H1 (cell line): Measurements from ENCODE around the gene GCK. TPM values are rescaled to one million over a fixed set of nuclear protein-coding genes. Genes with fewer than 3 reads are reported as not detected.

ENCODE experiments used
- GTF2F1 ChIP-seq: IDR thresholded peaks from 2 replicates; pipeline ENCODE4 v1.6.1; 2012; ENCODE audit warnings: low read depth, low read length, improper control_type of control experiment, borderline replicate concordance
- KDM4A ChIP-seq: IDR thresholded peaks from one replicate; pipeline ENCODE4 v1.7.1; 2012; ENCODE audit warnings: low read depth, mild to moderate bottlenecking, moderate library complexity, low read length, inconsistent platforms; ENCODE audit not compliant: severe bottlenecking
- NRF1 ChIP-seq: IDR thresholded peaks from 2 replicates; pipeline ENCODE4 v1.6.1; 2011; ENCODE audit warnings: mild to moderate bottlenecking, low read depth, low read length, improper control_type of control experiment
- RNF2 ChIP-seq: fragments of 200-900, 300-1000 bp; sonication (generic); IDR thresholded peaks from 2 replicates; pipeline ENCODE4 v1.7.1; 2016; ENCODE audit warnings: borderline replicate concordance, low read depth, mild to moderate bottlenecking, antibody characterized with exemption, low read length; ENCODE audit not compliant: poor library complexity, severe bottlenecking; ENCODE audit errors: missing control alignments
- SIX5 ChIP-seq: IDR thresholded peaks from 2 replicates; pipeline ENCODE4 v1.6.1; 2011; ENCODE audit warnings: mild to moderate bottlenecking, low read depth, low read length
- TAF7 ChIP-seq: optimal IDR thresholded peaks from 2 replicates; pipeline ENCODE3; 2011; ENCODE audit warnings: low read depth, mild to moderate bottlenecking, inconsistent platforms, low read length, moderate library complexity, borderline replicate concordance
- polyA plus RNA-seq, 7 experiments: library from polyadenylated mRNA; depleted of rRNA in 3 of 7; stranded (reverse) in 5 of 7; unstranded in 2 of 7; fragments of >200 nt in 5 of 7; fragments of 200-250 nt in 2 of 7; gene quantifications; 1 replicate in 5 of 7; 2 replicates in 1 of 7; 4 replicates in 1 of 7; pipeline versions ENCODE4 v1.2.1 to v1.2.3, GENCODE V29; 2011 to 2013; ENCODE audit warnings: missing spikeins in 2 of 7, mixed read lengths in 2 of 7
- total RNA-seq: library from RNA; stranded (reverse); fragmentation: NEBNext Ultra II Directional; extraction: Animal tissue kit (Norgen Biotek cat#: 25700); gene quantifications from 2 replicates; pipeline ENCODE4 v1.2.1, GENCODE V29; 2021
- TF ChIP-seq, protein P1 (sequence below): IDR thresholded peaks from 2 replicates; pipeline ENCODE4 v1.6.1; 2012; ENCODE audit warnings: inconsistent platforms
- TF ChIP-seq, protein P2 (sequence below): IDR thresholded peaks from 2 replicates; pipeline ENCODE4 v1.6.1; 2012; ENCODE audit warnings: inconsistent platforms

The GCK gene
- total and polyA plus RNA-seq, 2 of the 8 experiments (the other 6 are each of a cell fraction or from before 2014, with no cell fraction given) = 2.4 to 4.9 TPM

DNA sequence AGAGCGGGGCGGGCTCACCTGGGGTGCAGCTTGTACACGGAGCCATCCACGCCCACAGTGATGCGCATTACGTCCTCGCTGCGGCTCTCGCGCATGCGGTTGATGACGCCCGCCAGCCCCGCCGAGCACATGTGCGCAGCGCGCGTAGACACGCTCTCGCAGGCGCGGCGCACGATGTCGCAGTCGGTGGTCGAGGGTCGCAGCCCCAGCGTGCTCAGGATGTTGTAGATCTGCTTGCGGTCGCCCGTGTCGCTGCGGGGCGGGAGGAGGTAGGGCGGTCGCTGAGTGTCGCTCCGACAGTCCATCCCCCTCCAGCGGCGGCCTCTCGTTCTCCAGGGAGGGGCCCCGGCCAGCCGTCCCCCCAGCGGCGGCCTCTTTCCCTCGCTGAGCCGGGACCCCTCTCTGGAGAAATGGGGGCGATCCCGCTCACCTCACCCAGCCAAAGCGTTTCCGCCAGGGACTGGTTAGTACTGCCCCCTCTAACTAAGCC lies 43.7 kb downstream of the GCK start (continued):
- TF ChIP-seq NRF1 (peak; percentile 36), TAF7 (no peak), GTF2F1 (peak; percentile 39; the same call in 1 of the 2 replicates), RNF2 (peak; percentile 52), KDM4A (peak; percentile 99), SIX5 (no peak)
- TF ChIP-seq, protein P1, sequence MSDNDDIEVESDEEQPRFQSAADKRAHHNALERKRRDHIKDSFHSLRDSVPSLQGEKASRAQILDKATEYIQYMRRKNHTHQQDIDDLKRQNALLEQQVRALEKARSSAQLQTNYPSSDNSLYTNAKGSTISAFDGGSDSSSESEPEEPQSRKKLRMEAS = peak; percentile 100
- TF ChIP-seq, protein P2, sequence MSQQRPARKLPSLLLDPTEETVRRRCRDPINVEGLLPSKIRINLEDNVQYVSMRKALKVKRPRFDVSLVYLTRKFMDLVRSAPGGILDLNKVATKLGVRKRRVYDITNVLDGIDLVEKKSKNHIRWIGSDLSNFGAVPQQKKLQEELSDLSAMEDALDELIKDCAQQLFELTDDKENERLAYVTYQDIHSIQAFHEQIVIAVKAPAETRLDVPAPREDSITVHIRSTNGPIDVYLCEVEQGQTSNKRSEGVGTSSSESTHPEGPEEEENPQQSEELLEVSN = peak; percentile 100
- TF ChIP-seq, all 59 proteins: peak for 11
